Gastrocnemius medialis (tissue), 4 donors: ENCODE measurements around the gene TANC1. TPM values are rescaled to one million over a fixed set of nuclear protein-coding genes. Genes with fewer than 3 reads are reported as not detected.

ENCODE experiments used
- ATAC-seq, 2 donors: fragments of 150-250 bp; one replicate each; pipeline ENCODE4 v1.9.1; 2016
- DNase-seq, 2 donors: peaks; one replicate each; pipeline ENCODE4 v3.0.0-alpha.2; 2019
- H3K27ac ChIP-seq, 4 donors: fragments of 200-600 bp; sonication (generic); 1 replicate in 1 of 4; 2 replicates in 3 of 4; pipeline ENCODE4 v1.5.1; 2016 to 2018; ENCODE audit warnings: mild to moderate bottlenecking in 2 of 4, moderate library complexity in 1 of 4
- H3K27me3 ChIP-seq, 3 donors: fragments of 200-600 bp; sonication (generic) in 2 of 3; 1 replicate in 1 of 3; 2 replicates in 2 of 3; pipeline versions ENCODE4 v1.5.1 to v1.6.0; 2016 to 2019; ENCODE audit warnings: mild to moderate bottlenecking in 1 of 3, moderate library complexity in 1 of 3
- H3K36me3 ChIP-seq, 2 donors: fragments of 200-600 bp; sonication (generic) in 1 of 2; one replicate each; pipeline ENCODE4 v1.5.1; 2017 to 2018
- H3K4me1 ChIP-seq, 2 donors: fragments of 200-600 bp; sonication (generic) in 1 of 2; one replicate each; pipeline ENCODE4 v1.5.1; 2016 to 2017; ENCODE audit warnings: mild to moderate bottlenecking in 2 of 2
- H3K4me3 ChIP-seq, 4 donors: fragments of 200-600 bp; sonication (generic) in 3 of 4; 1 replicate in 1 of 4; 2 replicates in 3 of 4; pipeline ENCODE4 v1.5.1; 2016 to 2019; ENCODE audit warnings: mild to moderate bottlenecking in 2 of 4
- H3K9me3 ChIP-seq, 3 donors: fragments of 200-600 bp; sonication (generic) in 2 of 3; 1 replicate in 1 of 3; 2 replicates in 2 of 3; pipeline ENCODE4 v1.5.1; 2016 to 2019
- CTCF ChIP-seq, 5 experiments: fragments of 450-650 bp in 3 of 5; fragments of 200-600 bp in 2 of 5; sonication (generic) in 2 of 5; IDR thresholded peaks in 4 of 5; conservative IDR thresholded peaks in 1 of 5; 1 replicate in 4 of 5; 2 replicates in 1 of 5; pipeline ENCODE4 v1.5.1; 2016 to 2019; ENCODE audit warnings: antibody characterized with exemption in 5 of 5, mild to moderate bottlenecking in 3 of 5, moderate library complexity in 3 of 5
- POLR2A ChIP-seq, 2 donors: fragments of 450-650 bp; IDR thresholded peaks; one replicate each; pipeline ENCODE4 v1.6.1; 2017; ENCODE audit warnings: antibody characterized with exemption in 2 of 2, mild to moderate bottlenecking in 2 of 2, moderate library complexity in 2 of 2
- in situ Hi-C, 4 donors: fragments of 200-750 bp; cut with MboI; loops; one replicate each; pipeline versions ENCODE4 v1.15.0 to v1.8.0; 2017; ENCODE audit warnings: low sequenced_read_pairs in 4 of 4
- intact Hi-C: fragments of 100-400 bp; cut with DNase I; formaldehyde crosslinking; loops from one replicate; pipeline ENCODE4 v1.15.1; 2023; ENCODE audit warnings: low total_unique reads
- total RNA-seq, 4 donors: library from RNA; depleted of rRNA; stranded (reverse); fragments of >200 nt; gene quantifications; one replicate each; pipeline versions ENCODE4 v1.1.0 to v1.2.3, GENCODE V29; 2016

Gene TANC1
- total RNA-seq, 4 donors from 2014 or later: 5.1 to 9.9 (median 5.4) TPM

- no peak for ATAC-seq
These were observed 95.2 kb downstream of the TANC1 start for GRCh38 chr2:159063677-159064076.

GRCh38 chr2:159064446-159065301 lies 96.2 kb downstream of the TANC1 start:
- no peak overlapping the region for H3K27ac ChIP-seq
- no peaks in the 10 kb centered on the region for H3K36me3 ChIP-seq
- ATAC-seq (no peak), DNase-seq (no peak)
- intact Hi-C loops: no loop called here
- TF ChIP-seq CTCF (IDR thresholded peaks at IDR 0.05 in 4 of 5, conservative IDR thresholded peaks at IDR 0.05 in 1 of 5) (no peak), POLR2A (IDR thresholded peaks at IDR 0.05) (no peak)
- no peaks in the 10 kb centered on the region for H3K9me3 ChIP-seq
- in situ Hi-C loops: no loop called here
- H3K27me3 ChIP-seq: no peaks in the 10 kb centered on the region
- H3K4me1 ChIP-seq: peaks cover 0 to 9% of the 10 kb centered on the region in 2 donors
- no peak overlapping the region for H3K4me3 ChIP-seq

More at GRCh38 chr2:159063677-159064076, 95.2 kb downstream of the TANC1 start:
- no peaks in the 10 kb centered on the region for H3K27me3 ChIP-seq
- H3K4me1 ChIP-seq: peaks cover 0 to 8% of the 10 kb centered on the region in 2 donors
- no peak for DNase-seq
- no peaks in the 10 kb centered on the region for H3K9me3 ChIP-seq
- no peak for TF ChIP-seq POLR2A (IDR thresholded peaks at IDR 0.05)
- TF ChIP-seq CTCF (IDR thresholded peaks at IDR 0.05 in 4 of 5, conservative IDR thresholded peaks at IDR 0.05 in 1 of 5): no peak
- no peaks in the 10 kb centered on the region for H3K36me3 ChIP-seq
- H3K4me3 ChIP-seq: no peak overlapping the region
- in situ Hi-C loops: no loop called here
- H3K27ac ChIP-seq: no peak overlapping the region
- intact Hi-C loops: no loop called here

DNA sequence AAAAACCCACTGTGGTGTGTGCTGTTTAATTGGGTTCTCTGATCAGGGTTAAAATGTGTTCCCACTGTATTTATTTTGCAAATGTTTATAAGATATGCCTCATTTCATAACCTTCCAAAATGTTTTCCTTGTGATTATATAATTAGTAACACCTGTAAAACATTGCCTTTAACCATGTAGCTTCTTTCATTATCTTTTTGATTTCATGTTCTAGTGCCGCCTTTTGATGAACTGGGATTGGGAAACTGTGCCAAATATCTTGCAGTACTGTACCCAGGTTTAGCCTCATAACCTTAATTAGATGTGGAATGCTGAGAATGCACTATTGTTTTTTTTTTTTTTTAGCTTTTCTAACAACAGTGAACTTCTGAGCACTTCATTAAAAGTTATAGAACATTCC lies 96.9 kb downstream of the TANC1 start:
- Histone ChIP-seq H3K4me1 (peaks cover 0 to 13% of the 10 kb centered on the region in 2 donors), H3K27ac (no peak overlapping the region), H3K27me3 (no peaks in the 10 kb centered on the region), H3K4me3 (no peak overlapping the region), H3K36me3 (no peaks in the 10 kb centered on the region), H3K9me3 (no peaks in the 10 kb centered on the region)
- intact Hi-C loops (no loop called here), in situ Hi-C loops (no loop called here)
- no peak for TF ChIP-seq POLR2A (IDR thresholded peaks at IDR 0.05)
- no peak for TF ChIP-seq CTCF (IDR thresholded peaks at IDR 0.05 in 4 of 5, conservative IDR thresholded peaks at IDR 0.05 in 1 of 5)
- no peak for DNase-seq
- ATAC-seq: no peak

DNA sequence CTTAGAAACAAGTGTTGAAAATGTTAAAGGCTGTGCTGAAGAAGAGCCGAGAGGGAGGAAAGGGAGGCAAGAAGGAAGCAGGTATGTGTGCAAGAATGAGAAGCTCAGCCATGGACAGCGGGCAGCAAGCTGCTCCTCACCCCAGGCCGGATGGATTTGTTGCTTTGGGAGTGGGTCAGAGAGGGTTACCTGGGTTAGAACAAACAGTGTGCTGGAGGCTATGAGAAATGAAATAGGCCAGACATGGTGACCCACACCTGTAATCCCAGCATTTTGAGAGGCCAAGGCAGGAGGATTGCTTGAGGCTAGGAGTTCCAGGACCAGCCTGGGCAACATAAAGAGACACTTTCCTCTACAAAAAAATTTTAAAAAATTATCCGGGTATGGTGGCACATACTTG lies 97.5 kb downstream of the TANC1 start:
- Histone ChIP-seq H3K27ac (no peak overlapping the region), H3K4me1 (peaks cover 0 to 13% of the 10 kb centered on the region in 2 donors), H3K27me3 (no peaks in the 10 kb centered on the region), H3K36me3 (no peaks in the 10 kb centered on the region), H3K9me3 (no peaks in the 10 kb centered on the region), H3K4me3 (no peak overlapping the region)
- in situ Hi-C loops: no loop called here
- TF ChIP-seq CTCF (IDR thresholded peaks at IDR 0.05 in 4 of 5, conservative IDR thresholded peaks at IDR 0.05 in 1 of 5) (no peak), POLR2A (IDR thresholded peaks at IDR 0.05) (no peak)
- intact Hi-C loops: no loop called here
- ATAC-seq (no peak), DNase-seq (no peak)
